ENCODE data around the gene PTPRE.

PTPRE gene

DNA sequence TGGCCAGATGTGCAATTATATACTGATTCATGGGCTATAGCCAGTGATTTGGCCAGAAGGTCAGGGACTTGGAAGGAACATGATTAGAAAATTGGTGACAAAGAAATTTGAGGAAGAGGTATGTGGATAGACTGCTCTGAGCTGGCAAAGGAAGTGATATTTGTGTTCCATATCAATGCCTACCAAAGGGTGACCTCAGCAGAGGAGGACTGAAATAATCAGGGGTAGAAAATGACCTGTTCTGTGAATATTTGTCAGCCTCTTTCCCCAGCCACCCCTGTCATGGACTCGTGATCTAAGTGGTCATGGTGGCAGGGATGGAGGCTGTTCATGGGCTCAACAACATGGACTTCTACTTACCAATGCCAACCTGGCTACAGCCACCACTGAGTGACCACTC is 47.0 kb downstream of the PTPRE start:
- DNase-seq (ENCODE audit: low spot score), result no peak

DNA sequence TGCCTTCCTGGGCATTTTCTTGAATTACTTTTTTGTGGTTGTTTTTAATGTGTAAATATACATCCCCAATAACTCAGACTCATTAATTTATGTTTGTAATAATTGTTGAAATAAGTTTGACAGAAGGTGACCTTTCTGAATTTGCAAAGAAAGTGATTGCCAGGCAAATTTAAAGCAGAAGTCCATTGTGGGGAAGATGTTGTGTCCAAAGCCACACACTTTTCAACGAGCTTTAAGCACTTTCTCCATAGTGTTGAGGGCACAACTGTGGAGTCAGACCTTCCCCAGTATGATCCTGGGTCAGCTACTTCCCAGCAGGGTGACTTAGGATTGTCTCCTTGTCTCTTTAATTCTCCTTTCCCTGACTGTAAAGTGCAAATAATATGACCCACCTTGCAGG is 52.5 kb downstream of the PTPRE start:
- DNase-seq (ENCODE audit: low spot score), result no peak

DNA sequence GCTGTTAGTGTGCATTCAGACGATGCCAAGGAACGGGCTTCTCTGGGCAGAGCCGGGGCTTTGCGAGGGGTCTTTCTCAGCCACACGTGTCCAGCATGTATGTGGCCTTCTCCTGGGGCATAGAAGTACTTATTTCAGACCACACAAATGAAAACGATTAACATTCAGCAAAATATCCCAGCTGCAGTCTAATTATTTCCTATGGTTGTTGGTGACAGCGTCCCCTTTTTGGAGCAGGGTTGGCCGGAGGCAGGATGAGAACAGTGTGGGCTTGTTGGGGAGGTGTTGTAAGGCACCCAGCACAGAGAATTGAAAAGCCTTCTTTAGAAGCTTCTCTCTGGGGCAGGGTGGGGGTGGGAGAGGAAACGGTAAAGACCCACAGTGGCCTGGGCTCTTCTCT is 54.2 kb downstream of the PTPRE start:
- DNase-seq (ENCODE audit: low spot score), result no peak

DNA sequence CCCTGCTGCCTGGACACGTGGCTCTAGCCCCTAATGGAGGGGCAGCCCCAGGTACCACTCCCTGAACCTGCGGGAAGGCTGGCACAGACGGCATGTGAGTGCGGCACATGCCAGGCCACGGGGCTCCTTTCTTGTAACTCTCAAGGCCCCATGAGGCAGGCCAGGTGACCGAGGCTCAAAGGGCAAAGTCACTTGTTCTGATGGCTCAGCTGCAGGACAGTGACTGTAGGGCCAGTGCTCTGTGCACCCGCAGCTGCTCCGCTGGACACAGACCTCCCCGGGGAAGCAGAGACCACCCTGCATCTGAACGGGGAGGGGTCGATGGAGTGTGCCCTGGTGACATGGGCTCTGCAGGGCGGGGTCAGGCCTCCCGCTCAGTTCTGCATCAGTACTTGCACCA is 55.3 kb downstream of the PTPRE start:
- no peak for DNase-seq (ENCODE audit: low spot score)

DNA sequence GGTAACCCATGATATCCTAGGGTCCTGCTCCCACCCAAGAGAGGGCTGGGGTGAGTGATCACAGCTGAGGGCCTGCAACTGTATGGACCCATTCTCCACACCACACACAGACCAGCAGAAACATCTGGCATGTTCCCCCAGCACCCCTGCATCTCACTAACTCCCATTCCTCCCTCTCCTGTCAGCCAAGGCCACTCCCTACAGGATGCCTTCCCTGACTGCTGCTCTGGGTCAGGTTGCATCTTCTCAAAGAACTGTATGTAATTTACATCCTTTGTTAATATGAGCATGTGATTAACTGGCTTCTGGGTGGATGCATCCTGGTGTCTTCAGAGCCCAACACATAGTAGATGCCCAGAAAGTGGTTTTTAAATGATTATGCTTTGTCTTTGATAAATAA is 56.2 kb downstream of the PTPRE start:
- no peak for DNase-seq (ENCODE audit: low spot score)

DNA sequence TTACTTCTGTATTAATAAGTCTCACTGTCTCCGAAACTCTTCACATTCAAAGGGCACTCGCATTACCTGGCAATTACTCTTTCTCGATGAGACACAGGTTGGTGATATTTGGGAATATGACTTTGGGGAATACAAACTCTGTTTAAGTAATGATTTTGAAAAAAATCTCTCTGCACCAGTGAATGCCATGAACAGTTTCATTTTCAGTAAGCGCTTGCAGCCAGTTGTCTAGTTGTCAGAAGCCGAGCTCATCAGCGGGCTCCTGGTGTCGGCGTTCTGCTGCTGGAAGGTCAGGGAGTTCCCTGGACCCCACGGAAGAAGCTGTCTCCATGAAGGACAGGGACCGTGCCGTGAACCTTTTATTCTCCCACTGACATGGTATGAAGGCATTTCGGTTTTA is 57.7 kb downstream of the PTPRE start:
- DNase-seq (ENCODE audit: low spot score), result no peak

DNA sequence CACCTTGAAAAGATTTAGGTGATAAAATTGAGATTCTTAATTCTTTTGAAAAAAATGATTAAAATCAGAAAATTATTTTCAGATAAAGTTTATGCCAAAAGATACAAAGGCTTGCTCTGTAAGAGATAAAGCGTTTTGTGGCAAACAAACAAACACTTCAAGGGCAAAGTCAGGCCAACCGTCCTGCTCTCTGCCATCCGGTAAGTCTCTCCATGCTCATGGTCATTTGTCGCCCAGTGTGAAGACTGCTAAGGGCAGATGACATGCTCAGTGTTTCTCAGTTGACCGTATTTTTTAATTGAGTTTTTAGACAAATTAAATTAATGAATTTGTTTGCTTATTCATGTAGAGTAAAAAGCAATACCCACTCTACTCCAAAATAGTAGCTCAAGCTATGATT is 60.0 kb downstream of the PTPRE start:
- DNase-seq (ENCODE audit: low spot score), result no peak

DNA sequence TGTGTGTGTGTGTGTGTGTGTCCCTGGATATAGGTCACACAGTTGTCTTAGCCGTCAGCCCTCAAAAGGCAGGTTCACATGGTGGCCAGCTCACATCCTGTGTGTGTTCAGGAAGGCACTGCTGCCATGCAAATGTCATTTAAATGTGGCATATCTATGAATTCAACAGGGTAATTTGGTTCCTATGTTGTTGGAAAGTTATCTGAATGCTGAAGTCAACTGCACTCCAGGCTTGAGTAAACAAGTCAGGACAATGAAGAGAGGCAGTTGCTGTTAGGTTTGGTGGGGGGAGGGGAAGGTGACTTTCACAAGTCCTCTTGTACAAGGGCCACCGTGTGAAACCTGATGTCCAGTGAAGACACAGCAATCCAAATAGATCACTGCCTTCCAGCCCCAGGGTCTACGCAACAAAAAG is 61.1 kb downstream of the PTPRE start:
- no peak for DNase-seq (ENCODE audit: low spot score)

DNA sequence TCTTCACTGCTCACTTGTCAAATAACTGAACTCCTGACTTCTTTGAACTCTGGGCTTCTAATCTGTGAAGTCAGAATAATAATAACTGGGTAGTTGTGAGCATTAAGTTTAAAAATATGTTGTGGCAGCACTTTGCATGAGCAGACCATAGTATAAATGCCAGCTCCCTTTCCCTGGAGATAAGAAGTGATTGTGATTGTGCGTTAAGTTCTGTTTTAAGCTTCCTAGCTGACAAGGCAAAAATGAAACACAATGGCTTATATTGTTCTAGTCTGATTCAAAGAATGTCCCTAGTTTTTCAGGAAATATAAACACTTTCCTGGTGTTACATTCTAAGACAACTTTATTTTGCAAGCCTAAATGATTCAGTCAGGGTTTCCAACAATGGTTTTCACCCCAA is 61.8 kb downstream of the PTPRE start:
- DNase-seq (ENCODE audit: low spot score), result no peak

DNA sequence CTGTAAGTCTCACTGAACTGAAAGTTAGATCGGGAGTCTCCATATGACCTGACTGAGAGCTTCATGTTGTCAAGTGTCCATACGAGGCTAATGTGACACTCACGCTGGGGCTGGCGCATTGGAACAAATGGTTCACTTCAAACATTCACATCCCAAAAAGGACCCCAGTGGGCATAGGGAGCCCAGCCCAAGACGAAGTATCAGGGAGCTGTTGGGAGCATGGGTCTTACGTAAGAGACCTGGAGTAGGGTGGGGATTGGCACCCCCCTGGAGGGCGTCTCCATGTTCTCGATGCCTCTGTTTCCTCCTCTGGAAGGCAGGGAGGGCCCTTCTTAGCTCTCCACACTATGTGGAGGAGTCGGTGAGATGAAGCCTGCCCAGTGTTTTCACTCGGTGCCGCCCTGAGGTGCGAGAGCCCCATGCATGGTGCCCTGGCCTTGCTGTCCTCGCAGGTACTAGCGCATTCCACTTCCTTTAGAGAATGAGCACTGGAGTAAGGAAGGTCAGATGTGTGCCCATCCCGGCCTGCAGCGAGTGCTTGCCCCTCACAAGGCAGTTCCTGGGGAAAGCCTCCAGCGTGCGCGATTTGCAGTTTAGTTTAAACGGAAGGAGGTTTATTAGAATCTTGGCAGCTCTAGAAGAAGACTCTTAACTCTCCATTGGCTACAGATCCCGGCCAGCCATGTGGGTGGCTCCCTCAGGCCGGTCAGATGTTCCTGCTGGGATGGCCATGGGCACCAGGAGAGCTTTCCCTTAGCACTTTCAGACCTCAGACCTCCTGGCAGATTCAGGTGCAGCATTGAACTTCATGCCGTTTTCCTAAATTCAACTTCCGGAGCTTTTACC is 64.4 kb downstream of the PTPRE start:
- DNase-seq (ENCODE audit: low spot score), result no peak

DNA sequence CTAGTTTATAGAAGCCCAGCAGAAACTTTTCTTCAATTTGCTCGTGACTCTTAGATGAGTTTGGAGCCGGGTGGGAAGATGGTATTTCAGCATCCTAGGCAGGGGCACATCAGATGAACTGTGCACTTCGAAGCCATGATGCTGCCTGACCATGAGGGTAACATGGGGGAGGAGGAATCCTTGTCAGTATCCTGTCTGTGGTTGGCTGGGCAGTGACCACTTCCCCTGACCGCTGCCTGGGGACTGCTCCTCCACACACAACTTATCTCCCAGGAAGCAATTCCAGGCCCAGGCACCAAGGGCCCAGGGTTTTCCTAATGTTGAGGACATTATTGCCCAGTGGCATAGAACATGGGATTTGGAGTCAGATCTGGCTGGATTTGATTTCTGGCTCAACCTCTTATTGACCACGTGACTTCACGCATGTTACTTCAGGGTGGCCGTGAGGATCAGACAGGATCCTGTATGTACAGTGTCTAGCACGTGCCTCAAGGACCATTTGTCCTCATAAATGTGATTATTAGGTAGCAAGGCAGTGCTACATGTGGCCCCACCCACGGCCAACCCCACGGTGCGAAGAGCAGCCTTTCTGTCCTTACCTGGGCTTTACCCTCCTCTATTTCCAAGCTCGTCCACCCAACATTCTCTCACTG is 65.2 kb downstream of the PTPRE start:
- no peak for DNase-seq (ENCODE audit: low spot score)

DNA sequence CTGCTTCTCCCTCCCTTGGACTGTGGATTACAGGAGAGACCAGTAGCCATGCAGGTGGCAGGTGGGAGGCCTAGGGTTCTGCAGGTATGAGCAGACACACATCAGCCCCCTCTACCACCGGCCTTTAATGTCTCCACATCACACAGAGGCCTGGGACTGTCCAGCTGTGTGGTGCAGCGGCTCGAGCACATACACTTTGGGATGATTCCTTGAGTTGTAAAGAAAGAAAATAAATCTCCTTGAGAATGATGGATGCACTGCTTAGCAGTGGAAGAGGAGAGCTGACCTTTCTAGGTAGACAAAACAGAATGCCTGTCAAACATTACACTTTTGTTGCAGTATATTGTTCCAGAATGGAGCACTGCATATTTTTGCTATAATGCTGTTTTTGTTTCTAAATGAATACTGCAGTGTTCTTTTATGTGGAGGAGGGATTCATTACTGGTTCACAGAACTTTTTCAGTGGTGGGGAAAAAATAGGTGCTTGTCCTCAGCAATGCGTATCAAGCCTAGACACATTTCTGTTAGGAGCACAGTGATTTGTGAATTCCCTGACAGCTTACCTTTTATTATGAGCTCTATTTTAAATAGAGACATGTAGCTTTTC is 66.0 kb downstream of the PTPRE start:
- DNase-seq (ENCODE audit: low spot score), result no peak

DNA sequence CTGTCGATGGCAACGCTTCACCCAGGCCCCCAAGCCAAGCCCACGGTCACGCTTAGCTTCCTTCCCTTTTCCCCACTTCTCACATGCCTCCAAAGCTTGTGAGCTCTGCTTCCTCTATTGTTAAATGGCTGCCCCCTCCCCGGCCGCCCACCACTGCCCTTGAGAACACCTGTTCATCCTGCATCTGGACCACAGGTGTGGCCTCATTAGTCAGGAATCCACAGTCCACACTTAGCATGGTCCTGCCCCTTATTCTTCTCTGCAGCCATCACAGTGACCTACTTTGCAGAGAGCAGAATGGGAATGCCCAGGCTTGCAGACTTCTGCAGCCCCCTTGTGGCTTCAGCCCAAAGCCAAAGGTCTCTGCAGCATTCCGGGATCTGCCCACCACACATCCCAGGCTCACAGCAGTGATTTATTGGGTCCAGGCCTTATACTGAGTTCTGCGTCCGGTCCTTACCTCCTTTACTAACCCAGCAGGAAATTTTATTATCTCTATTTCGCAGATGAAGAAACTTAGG is 66.9 kb downstream of the PTPRE start:
- no peak for DNase-seq (ENCODE audit: low spot score)

DNA sequence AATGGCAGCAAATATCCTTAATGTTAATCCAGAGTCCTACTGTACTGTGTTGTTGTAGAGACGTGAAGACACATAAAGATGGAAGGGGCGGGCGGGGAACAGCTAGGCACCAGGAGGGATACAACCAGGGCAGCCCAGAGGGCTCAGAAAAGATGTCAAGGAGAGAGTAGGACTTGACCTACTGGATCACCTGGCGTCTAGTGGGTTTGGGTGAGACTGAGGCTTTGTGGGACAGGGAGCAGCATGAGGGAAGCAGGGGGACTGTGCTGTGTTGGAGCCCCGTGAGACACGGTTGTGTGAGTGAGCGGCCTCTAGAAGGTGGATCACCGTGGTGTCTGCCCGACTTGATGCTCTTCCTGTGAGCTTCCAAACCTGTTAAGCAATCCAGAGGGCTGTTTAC is 68.0 kb downstream of the PTPRE start:
- DNase-seq (ENCODE audit: low spot score), result no peak

DNA sequence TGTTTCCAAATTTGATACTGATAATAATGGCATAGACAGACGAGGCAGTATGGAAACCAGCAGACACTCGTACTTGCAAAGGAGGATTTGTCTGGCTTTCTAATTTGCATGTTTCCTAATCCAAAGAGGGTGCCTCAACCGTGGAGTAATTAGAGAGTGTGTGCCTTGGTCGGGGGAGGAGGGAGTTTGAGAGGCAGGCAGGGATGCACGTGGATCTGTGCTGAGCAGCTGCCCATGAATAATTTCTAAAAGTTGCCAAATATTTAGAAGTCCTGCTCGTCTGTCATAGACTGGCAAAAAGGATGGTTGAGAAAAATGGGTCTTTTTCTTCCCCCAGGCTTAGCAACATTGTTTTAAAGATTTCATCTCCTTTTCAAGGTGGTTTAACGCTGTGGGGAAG is 69.4 kb downstream of the PTPRE start:
- DNase-seq (ENCODE audit: low spot score), result no peak

DNA sequence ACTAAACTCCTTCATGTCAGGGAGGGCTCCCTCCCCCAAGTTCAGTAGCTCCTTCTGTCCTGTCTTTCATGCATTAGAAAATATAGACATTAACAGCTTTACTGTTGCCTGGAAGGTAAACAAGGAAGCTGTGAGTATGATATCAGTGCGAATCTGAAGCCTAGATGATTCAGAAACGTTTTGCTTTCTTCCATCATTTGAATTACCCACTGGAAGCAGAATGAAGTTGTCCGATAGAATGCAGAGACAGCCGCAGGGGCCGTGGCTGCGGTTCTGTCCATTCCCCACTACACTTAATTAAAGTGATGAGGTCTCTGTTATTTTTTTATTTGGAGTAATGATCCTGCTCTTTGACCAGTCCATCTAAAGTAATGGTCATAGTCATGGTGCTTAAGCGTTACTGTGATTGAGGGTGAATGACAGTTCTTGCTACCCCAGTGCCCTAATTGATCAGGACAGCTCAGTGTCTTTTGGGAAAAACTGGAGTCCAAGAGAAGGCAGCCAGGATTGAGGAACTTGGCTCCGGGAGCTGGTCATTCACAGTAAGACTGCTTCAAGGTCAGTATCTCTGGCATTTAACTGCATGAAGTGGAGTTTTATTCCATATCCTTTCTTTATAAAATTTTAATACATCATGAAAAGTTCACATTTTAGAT is 69.9 kb downstream of the PTPRE start:
- DNase-seq (ENCODE audit: low spot score), result no peak

DNA sequence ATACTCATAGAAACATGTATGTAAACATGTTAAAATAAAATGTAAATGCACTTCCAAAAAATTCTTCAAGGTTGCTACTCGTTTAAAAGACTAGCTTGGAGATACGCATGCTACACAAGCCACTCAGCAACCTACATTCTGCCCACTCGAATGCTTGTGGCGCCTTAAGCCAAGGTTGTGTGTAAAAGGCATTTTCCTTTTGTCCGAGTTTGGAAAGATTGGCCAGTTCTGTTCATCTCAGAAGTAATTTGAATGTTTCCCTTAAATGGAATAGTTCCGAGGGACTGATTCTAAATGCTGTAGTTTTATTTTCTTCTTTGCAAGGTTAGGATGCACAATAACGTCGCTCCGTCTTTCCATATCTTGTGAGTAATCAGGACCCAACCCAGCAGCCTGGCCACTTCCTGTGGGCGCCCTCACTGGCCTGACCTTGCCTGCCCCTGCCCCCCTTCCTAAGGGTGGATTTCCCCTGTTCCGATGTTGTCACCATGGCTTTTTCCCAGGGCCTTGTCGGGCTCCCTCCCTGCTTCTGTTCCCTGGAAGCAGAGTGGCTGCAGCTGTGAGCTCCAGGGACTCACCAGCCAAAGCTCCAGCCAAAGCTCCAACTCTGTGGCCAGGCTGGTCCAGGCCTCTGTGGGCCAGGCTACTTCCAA is 70.6 kb downstream of the PTPRE start:
- no peak for DNase-seq (ENCODE audit: low spot score)

DNA sequence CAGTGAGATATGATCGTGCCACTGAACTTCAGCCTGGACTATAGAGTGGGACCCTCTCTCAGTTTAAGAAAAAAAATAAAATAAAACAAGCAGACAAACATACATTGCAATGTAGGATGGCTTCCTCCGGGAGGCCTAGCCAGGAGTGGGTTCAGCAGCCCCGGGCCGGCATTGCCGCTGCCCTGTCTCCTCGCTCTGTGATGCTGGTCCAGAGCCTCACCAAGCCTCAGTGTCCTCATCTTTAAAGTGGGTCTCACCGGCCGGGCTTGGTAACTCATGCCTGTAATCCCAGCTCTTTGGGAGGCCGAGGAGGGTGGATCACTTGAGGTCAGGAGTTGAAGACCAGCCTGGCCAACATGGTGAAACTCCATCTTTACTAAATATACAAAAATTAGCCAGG is 71.6 kb downstream of the PTPRE start:
- no peak for DNase-seq (ENCODE audit: low spot score)

DNA sequence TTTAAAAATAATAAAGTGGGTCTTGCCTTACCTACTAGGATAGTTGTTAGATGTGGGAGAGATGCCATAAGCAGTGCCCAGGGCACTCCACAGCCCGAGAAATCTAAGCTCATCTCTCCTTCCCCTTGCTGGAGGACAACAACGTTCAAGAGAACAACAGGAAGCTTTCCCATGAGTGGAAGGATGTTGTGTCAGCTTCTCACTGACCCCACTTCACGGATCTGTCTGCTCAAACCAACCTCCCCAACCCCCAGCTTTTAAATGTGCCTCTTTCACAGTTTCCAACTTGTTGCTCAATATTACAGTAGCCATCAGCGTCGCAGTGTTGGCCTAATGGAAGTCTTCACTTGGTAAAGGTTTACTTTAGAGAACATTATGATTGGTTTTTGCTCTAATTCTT is 72.1 kb downstream of the PTPRE start:
- no peak for DNase-seq (ENCODE audit: low spot score)

DNA sequence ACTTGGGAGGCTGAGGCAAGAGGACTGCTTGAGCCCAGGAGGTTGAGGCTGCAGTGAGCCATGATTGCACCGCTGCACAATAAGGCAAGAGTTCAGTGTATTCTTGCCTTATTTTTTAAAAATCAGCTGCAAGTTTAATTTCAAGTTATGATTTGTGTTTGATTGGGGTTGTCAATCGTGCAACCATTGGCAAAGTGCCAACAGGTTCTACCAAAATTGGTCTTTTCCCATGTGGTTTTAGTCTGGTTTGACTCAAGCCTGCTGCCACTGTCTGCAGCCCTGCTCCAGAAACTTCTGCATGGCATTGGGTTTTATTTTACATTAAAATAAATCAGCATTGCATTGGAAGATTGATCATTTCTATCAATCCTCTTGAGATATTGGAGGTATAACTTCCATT is 72.7 kb downstream of the PTPRE start:
- DNase-seq (ENCODE audit: low spot score), result no peak

DNA sequence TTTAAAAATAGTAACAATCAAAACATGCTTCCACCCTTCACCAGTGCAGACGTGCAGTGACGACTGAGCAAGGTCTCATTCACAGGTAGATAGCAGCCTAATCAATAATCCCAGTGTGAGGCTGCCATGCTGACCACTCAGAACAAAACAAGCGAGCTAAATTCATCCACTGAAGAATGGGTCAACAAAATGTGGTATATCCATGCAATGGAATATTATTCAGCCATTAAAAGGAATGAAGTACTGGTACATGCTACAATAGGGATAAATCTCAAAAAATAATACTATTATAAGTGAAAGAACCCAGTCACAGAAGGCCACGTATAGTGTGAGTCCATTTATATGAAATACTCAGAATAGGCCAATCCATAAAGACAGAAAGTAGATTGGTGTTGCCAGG is 74.0 kb downstream of the PTPRE start:
- DNase-seq (ENCODE audit: low spot score), result no peak

DNA sequence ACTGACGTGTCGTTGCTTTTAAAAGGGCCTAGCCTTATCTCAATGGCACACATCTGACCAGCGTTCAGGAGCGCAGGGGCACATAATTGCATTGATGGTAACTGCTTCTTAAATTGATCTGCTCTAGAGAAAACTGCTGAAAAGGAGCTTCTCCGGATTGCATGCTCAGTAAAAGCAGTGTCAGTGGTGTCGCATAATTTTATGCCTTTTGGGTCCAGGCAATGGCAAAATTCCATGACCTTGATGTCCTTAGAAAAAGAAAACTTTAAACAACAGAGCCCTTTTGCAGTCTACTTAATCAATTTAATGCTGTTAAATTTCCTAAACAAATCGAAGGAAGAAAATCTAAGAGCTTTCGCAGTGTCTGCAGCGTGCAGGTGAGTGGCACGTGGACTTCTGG is 75.7 kb downstream of the PTPRE start:
- DNase-seq (ENCODE audit: low spot score), result no peak

Measured in hematopoietic multipotent progenitor cell treated with erythropoietin and hydrocortisone succinate and interleukin-3 and kit ligand, for 17 days (in vitro differentiated cells).